MM.1S (cell line): Measurements from ENCODE around the gene FALEC.

Source experiments
- EZH2 ChIP-seq: fragments of 300-600 bp; sonication (generic); optimal IDR thresholded peaks from 2 replicates; pipeline ENCODE3; 2017; ENCODE audit warnings: low read depth, mild to moderate bottlenecking, antibody characterized with exemption, low read length, mixed read lengths
- EZH2phosphoT487 ChIP-seq: fragments of 300-600 bp; sonication (generic); IDR thresholded peaks from 2 replicates; pipeline ENCODE4 v1.6.1; 2018; ENCODE audit warnings: antibody characterized with exemption, low read length
- TF ChIP-seq, protein P1 (sequence below): fragments of 300-600 bp; sonication (generic); IDR thresholded peaks from 2 replicates; pipeline ENCODE4 v1.5.1; 2016; ENCODE audit warnings: antibody characterized with exemption, low read length, mixed read lengths

DNA sequence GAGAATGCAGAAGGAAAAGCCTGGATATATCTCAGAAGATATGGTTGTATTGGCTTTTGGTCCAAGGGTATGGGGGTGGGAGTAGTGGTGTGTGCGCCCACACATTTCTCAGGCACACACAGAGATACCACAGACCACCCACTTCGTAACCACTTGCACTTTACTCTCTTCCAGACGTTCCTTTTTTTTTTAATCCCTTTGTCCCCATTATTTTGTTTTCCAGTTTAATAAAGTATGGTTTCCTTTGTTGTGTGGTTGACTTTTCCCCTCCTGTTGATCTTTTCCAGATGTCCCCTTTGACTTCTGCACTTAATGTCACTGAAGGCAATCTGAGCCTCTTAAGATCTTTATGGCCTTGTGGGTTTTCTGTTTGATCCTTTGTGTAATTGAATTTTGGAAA is 38.8 kb upstream of the FALEC start:
- TF ChIP-seq, protein P1, sequence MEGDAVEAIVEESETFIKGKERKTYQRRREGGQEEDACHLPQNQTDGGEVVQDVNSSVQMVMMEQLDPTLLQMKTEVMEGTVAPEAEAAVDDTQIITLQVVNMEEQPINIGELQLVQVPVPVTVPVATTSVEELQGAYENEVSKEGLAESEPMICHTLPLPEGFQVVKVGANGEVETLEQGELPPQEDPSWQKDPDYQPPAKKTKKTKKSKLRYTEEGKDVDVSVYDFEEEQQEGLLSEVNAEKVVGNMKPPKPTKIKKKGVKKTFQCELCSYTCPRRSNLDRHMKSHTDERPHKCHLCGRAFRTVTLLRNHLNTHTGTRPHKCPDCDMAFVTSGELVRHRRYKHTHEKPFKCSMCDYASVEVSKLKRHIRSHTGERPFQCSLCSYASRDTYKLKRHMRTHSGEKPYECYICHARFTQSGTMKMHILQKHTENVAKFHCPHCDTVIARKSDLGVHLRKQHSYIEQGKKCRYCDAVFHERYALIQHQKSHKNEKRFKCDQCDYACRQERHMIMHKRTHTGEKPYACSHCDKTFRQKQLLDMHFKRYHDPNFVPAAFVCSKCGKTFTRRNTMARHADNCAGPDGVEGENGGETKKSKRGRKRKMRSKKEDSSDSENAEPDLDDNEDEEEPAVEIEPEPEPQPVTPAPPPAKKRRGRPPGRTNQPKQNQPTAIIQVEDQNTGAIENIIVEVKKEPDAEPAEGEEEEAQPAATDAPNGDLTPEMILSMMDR, result no peak
- TF ChIP-seq EZH2phosphoT487 (no peak), EZH2 (no peak)
